ENCODE data around the gene L3MBTL4. TPM values are rescaled to one million over a fixed set of nuclear protein-coding genes. Genes with fewer than 3 reads are reported as not detected.
A peak's percentile ranks its signal among the peaks of the same experiment; 100 is the strongest.

Gene L3MBTL4
- total and polyA plus RNA-seq, 10 of the 15 experiments (the other 5 are each of a cell fraction or from before 2014, with no cell fraction given), result 1.3 to 8.7 (median 3.8) TPM

DNA sequence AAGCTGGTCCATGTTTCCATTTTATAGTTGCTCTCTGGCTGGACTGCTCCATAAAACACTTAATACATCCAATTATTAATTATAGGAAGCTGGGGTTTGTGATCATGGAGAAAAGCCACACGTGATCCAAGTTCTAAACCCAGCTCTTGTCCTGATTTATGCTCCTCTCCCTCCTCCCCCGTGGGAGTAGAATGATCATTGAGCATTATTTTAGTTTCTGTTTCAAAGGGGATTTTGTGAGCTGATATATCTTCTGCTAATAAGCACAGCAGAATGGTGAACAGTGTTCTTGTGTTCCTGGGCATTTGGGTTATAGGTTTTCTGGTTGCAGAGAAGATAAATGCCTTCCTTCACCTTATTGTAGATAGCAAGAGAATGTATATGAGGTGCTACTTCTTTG, 383.7 kb downstream of the L3MBTL4 start:
- RAD21 ChIA-PET (ENCODE audit: unreplicated experiment), result no interaction called here
- SMC1A ChIA-PET (ENCODE audit: uncharacterized antibody, unreplicated experiment), result no interaction called here
- no peaks in the 10 kb centered on the region; the same call in 1 of the 3 replicates for H3K9me3 ChIP-seq (replicated peaks; ENCODE audit: control insufficient read depth, insufficient read depth, low read length)
- no peaks in the 10 kb centered on the region for H4K20me1 ChIP-seq (ENCODE audit: control insufficient read depth, insufficient read depth)
- intact Hi-C loops (cut with micrococcal nuclease; ENCODE audit: unreplicated experiment) (no loop called here), in situ Hi-C loops (cut with MboI) (no loop called here)
- H3K27me3 ChIP-seq (replicated peaks in 1 of 2; ENCODE audit: control insufficient read depth in 2 of 2, insufficient read depth in 2 of 2, low read length in 1 of 2), result no peaks in the 10 kb centered on the region
- no peak overlapping the region; the same call in 1 of the 2 replicates for H2AFZ ChIP-seq (ENCODE audit: control insufficient read depth, low read depth, low read length)
- FAIRE-seq (no peak), DNase-seq (ENCODE audit: low read depth, low spot score) (no peak), ATAC-seq (peak; percentile 24; the same call in 1 of the 3 replicates)
- no peaks in the 10 kb centered on the region for H3K79me2 ChIP-seq (ENCODE audit: control insufficient read depth, insufficient read depth, low read length)
- CTCF ChIA-PET, result interaction anchor here (1.4 kb wide), 1 partner anchor 48 kb away, joined by 3 read pairs; no protein-coding TSS in a partner anchor
- no TSS peak for BruUV-seq (replicated peaks)
- H3K9ac ChIP-seq (ENCODE audit: control insufficient read depth, insufficient read depth, low read length), result no peak overlapping the region
- 14% methylated on average over 2 of the region's 2 CpGs for WGBS (ENCODE audit: insufficient coverage, insufficient replicate concordance, low lambda C conversion rate, missing lambda C conversion rate)
- H3K27ac ChIP-seq (ENCODE audit: control insufficient read depth, insufficient read depth), result no peak overlapping the region
- H3K4me1 ChIP-seq (ENCODE audit: control insufficient read depth, insufficient read depth, low read length), result 0 out of 2 replicates have a peak, but pooled peaks cover 5% of the 10 kb centered on the region
- H3K4me2 ChIP-seq (ENCODE audit: control insufficient read depth, insufficient read depth), result no peak overlapping the region
- H3K4me3 ChIP-seq, result 0 out of 2 replicates have a peak overlapping the region, but pooled peaks have one; percentile 10
- no peaks in the 10 kb centered on the region for H3K36me3 ChIP-seq (ENCODE audit: control insufficient read depth in 2 of 2, insufficient read depth in 2 of 2, low read length in 1 of 2)
- POLR2A ChIA-PET, result no interaction called here
- no peak for TF ChIP-seq SP1 (IDR thresholded peaks at IDR 0.05; ENCODE audit: low read depth, low read length)
- no peak for TF ChIP-seq CHD1 (IDR thresholded peaks at IDR 0.05; ENCODE audit: low read depth, low read length)
- TF ChIP-seq SREBF2 (IDR thresholded peaks at IDR 0.05; ENCODE audit: low read length), result no peak
- TF ChIP-seq GATAD2B (conservative IDR thresholded peaks at IDR 0.05; ENCODE audit: low read depth), result no peak
- TF ChIP-seq ZZZ3 (IDR thresholded peaks at IDR 0.05; ENCODE audit: control insufficient read depth, insufficient read length, low read depth), result no peak
- no peak for TF ChIP-seq RCOR1 (conservative IDR thresholded peaks at IDR 0.05; ENCODE audit: low read depth, low read length)
- no peak for TF ChIP-seq TCF12 (IDR thresholded peaks at IDR 0.05; ENCODE audit: low read depth, low read length)
- TF ChIP-seq, protein P1, sequence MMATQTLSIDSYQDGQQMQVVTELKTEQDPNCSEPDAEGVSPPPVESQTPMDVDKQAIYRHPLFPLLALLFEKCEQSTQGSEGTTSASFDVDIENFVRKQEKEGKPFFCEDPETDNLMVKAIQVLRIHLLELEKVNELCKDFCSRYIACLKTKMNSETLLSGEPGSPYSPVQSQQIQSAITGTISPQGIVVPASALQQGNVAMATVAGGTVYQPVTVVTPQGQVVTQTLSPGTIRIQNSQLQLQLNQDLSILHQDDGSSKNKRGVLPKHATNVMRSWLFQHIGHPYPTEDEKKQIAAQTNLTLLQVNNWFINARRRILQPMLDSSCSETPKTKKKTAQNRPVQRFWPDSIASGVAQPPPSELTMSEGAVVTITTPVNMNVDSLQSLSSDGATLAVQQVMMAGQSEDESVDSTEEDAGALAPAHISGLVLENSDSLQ (IDR thresholded peaks at IDR 0.05), result no peak
- TF ChIP-seq KAT2A (conservative IDR thresholded peaks at IDR 0.05; ENCODE audit: control insufficient read depth, low read depth, low read length), result no peak
- no peak for TF ChIP-seq SRF (IDR thresholded peaks at IDR 0.05; ENCODE audit: low read depth in 2 of 2, low read length in 2 of 2)
- no peak for TF ChIP-seq HDAC6 (IDR thresholded peaks at IDR 0.05; ENCODE audit: unreplicated experiment)
- TF ChIP-seq, protein P2, sequence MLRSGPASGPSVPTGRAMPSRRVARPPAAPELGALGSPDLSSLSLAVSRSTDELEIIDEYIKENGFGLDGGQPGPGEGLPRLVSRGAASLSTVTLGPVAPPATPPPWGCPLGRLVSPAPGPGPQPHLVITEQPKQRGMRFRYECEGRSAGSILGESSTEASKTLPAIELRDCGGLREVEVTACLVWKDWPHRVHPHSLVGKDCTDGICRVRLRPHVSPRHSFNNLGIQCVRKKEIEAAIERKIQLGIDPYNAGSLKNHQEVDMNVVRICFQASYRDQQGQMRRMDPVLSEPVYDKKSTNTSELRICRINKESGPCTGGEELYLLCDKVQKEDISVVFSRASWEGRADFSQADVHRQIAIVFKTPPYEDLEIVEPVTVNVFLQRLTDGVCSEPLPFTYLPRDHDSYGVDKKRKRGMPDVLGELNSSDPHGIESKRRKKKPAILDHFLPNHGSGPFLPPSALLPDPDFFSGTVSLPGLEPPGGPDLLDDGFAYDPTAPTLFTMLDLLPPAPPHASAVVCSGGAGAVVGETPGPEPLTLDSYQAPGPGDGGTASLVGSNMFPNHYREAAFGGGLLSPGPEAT (IDR thresholded peaks at IDR 0.05; ENCODE audit: low read depth), result no peak
- no peak for TF ChIP-seq PAX8 (IDR thresholded peaks at IDR 0.05)
- TF ChIP-seq CREM (IDR thresholded peaks at IDR 0.05; ENCODE audit: low read depth), result no peak
- no peak for TF ChIP-seq MTA2 (IDR thresholded peaks at IDR 0.05; ENCODE audit: low read depth)
- TF ChIP-seq, protein P3, sequence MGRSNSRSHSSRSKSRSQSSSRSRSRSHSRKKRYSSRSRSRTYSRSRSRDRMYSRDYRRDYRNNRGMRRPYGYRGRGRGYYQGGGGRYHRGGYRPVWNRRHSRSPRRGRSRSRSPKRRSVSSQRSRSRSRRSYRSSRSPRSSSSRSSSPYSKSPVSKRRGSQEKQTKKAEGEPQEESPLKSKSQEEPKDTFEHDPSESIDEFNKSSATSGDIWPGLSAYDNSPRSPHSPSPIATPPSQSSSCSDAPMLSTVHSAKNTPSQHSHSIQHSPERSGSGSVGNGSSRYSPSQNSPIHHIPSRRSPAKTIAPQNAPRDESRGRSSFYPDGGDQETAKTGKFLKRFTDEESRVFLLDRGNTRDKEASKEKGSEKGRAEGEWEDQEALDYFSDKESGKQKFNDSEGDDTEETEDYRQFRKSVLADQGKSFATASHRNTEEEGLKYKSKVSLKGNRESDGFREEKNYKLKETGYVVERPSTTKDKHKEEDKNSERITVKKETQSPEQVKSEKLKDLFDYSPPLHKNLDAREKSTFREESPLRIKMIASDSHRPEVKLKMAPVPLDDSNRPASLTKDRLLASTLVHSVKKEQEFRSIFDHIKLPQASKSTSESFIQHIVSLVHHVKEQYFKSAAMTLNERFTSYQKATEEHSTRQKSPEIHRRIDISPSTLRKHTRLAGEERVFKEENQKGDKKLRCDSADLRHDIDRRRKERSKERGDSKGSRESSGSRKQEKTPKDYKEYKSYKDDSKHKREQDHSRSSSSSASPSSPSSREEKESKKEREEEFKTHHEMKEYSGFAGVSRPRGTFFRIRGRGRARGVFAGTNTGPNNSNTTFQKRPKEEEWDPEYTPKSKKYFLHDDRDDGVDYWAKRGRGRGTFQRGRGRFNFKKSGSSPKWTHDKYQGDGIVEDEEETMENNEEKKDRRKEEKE (IDR thresholded peaks at IDR 0.05), result no peak
- no peak for TF ChIP-seq RFX5 (IDR thresholded peaks at IDR 0.05; ENCODE audit: low read depth, low read length)
